B cell (primary cell): ENCODE measurements around the gene NIPA2.

ENCODE experiments used
- CTCF ChIP-seq: fragments of 200-600 bp; IDR thresholded peaks from one replicate; pipeline ENCODE4 v1.8.0; 2022; ENCODE audit warnings: antibody characterized with exemption, mild to moderate bottlenecking
- EZH2 ChIP-seq: IDR thresholded peaks from 2 replicates; pipeline ENCODE4 v1.6.1; 2012; ENCODE audit warnings: borderline replicate concordance, low read depth, mild to moderate bottlenecking, moderate library complexity, low read length; ENCODE audit not compliant: insufficient read depth, poor library complexity, severe bottlenecking

- TF ChIP-seq CTCF (no peak), EZH2 (no peak)
Observed at GRCh38 chr15:22823495-22824128, 14.9 kb upstream of the NIPA2 start.
